D341Med (cell line): ENCODE data around the gene LIMA1.

ENCODE experiments used
- DNase-seq: peaks from one replicate; pipeline ENCODE4 v3.0.0; 2012; ENCODE audit warnings: low spot score

The LIMA1 gene

GRCh38 chr12:50218386-50218785 is 64.9 kb downstream of the LIMA1 start:
- DNase-seq: no peak

- no peak for DNase-seq
Observed at GRCh38 chr12:50217202-50217601, 66.1 kb downstream of the LIMA1 start.

- no peak for DNase-seq
Observed at GRCh38 chr12:50215033-50215432, 68.3 kb downstream of the LIMA1 start.

GRCh38 chr12:50214018-50214417 is 69.3 kb downstream of the LIMA1 start:
- DNase-seq: no peak

- no peak for DNase-seq
Observed at GRCh38 chr12:50213439-50213838, 69.9 kb downstream of the LIMA1 start.

GRCh38 chr12:50212071-50212467 is 71.3 kb downstream of the LIMA1 start:
- no peak for DNase-seq

- DNase-seq: no peak
Observed at GRCh38 chr12:50211392-50212070, 71.8 kb downstream of the LIMA1 start.

GRCh38 chr12:50207424-50207823 is 75.9 kb downstream of the LIMA1 start:
- DNase-seq: no peak

GRCh38 chr12:50205648-50206047 is 77.7 kb downstream of the LIMA1 start:
- no peak for DNase-seq

- DNase-seq: no peak
Observed at GRCh38 chr12:50203691-50204090, 79.6 kb downstream of the LIMA1 start.

- no peak for DNase-seq
Observed at GRCh38 chr12:50201987-50202521, 81.3 kb downstream of the LIMA1 start.

GRCh38 chr12:50200552-50201273 is 82.6 kb downstream of the LIMA1 start:
- DNase-seq: no peak

- DNase-seq: no peak
Observed at GRCh38 chr12:50198829-50199228, 84.5 kb downstream of the LIMA1 start.

GRCh38 chr12:50197297-50197727 is 86.0 kb downstream of the LIMA1 start:
- no peak for DNase-seq

GRCh38 chr12:50196537-50196936 is 86.8 kb downstream of the LIMA1 start:
- no peak for DNase-seq

- DNase-seq: no peak
Observed at GRCh38 chr12:50195832-50196231, 87.5 kb downstream of the LIMA1 start.

GRCh38 chr12:50192908-50193307 is 90.4 kb downstream of the LIMA1 start:
- DNase-seq: no peak

GRCh38 chr12:50192236-50192635 is 91.1 kb downstream of the LIMA1 start:
- DNase-seq: no peak

GRCh38 chr12:50190859-50191258 is 92.5 kb downstream of the LIMA1 start:
- no peak for DNase-seq

- DNase-seq: no peak
Observed at GRCh38 chr12:50188875-50189575, 94.3 kb downstream of the LIMA1 start.

GRCh38 chr12:50188241-50188781 is 95.0 kb downstream of the LIMA1 start:
- DNase-seq: no peak

GRCh38 chr12:50187084-50187900 is 96.0 kb downstream of the LIMA1 start:
- DNase-seq: no peak
